Measurements from ENCODE around the gene NCKAP5.

The NCKAP5 gene

GRCh38 chr2:133461484-133461883, 106.8 kb downstream of the NCKAP5 start:
- Mint-ChIP-seq H3K9me3 (no peaks in the 10 kb centered on the region), H3K27me3 (no peaks in the 10 kb centered on the region), H3K4me1 (ENCODE audit: low read depth) (no peaks in the 10 kb centered on the region), H3K4me3 (no peak overlapping the region), H3K36me3 (ENCODE audit: low read depth) (no peaks in the 10 kb centered on the region), H3K27ac (no peak overlapping the region)
- intact Hi-C loops (cut with micrococcal nuclease): no loop called here

DNA sequence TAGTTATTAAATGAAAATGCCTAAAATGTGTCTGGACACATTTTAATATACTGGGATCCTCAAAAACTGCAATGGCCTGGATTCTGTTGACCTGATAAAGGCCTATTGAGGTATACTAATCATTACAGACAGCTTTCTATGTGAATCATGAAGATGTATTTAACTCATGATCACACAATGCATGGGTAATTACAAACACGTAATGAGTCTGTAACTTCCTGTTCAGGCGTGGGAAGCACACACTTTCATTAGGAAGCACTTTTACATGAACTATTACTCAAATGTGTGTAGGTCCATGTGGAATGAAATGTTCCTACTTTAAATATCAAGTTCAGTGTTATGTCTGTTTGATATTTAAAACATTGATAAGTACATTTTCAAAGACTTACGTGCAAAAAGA, 108.7 kb downstream of the NCKAP5 start:
- Mint-ChIP-seq H3K27me3 (no peaks in the 10 kb centered on the region), H3K9me3 (no peaks in the 10 kb centered on the region), H3K4me1 (ENCODE audit: low read depth) (no peaks in the 10 kb centered on the region), H3K36me3 (ENCODE audit: low read depth) (no peaks in the 10 kb centered on the region), H3K4me3 (no peak overlapping the region), H3K27ac (no peak overlapping the region)
- intact Hi-C loops (cut with micrococcal nuclease): no loop called here

DNA sequence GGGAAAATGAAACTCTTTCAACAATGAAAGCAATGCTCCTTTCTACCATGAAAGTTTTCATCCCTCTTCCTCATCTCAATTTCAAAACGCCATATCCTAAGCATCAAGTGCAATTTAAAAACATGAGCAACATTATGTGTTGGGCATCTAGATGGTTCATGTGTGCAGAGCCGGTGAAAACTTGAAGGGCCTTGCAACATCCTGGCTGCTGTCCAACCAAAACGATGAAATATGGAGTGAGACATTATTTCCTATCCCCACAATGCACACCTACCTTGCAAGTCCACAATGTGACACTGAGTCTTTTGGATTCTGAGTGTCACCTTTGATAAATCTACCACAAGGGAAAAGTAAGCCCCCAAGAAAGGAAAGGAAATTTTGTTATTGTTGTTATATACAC, 110.0 kb downstream of the NCKAP5 start:
- H3K27me3 Mint-ChIP-seq: no peaks in the 10 kb centered on the region
- H3K4me1 Mint-ChIP-seq (ENCODE audit: low read depth): no peaks in the 10 kb centered on the region
- no peaks in the 10 kb centered on the region for H3K9me3 Mint-ChIP-seq
- intact Hi-C loops (cut with micrococcal nuclease): no loop called here
- no peaks in the 10 kb centered on the region for H3K36me3 Mint-ChIP-seq (ENCODE audit: low read depth)
- no peak overlapping the region for H3K27ac Mint-ChIP-seq
- no peak overlapping the region for H3K4me3 Mint-ChIP-seq

- H3K4me1 Mint-ChIP-seq (ENCODE audit: low read depth): no peaks in the 10 kb centered on the region
- no peaks in the 10 kb centered on the region for H3K27me3 Mint-ChIP-seq
- intact Hi-C loops (cut with micrococcal nuclease): no loop called here
- H3K27ac Mint-ChIP-seq: no peak overlapping the region
- no peaks in the 10 kb centered on the region for H3K9me3 Mint-ChIP-seq
- no peak overlapping the region for H3K4me3 Mint-ChIP-seq
- H3K36me3 Mint-ChIP-seq (ENCODE audit: low read depth): no peaks in the 10 kb centered on the region
These were observed 110.4 kb downstream of the NCKAP5 start for GRCh38 chr2:133457861-133458260.

DNA sequence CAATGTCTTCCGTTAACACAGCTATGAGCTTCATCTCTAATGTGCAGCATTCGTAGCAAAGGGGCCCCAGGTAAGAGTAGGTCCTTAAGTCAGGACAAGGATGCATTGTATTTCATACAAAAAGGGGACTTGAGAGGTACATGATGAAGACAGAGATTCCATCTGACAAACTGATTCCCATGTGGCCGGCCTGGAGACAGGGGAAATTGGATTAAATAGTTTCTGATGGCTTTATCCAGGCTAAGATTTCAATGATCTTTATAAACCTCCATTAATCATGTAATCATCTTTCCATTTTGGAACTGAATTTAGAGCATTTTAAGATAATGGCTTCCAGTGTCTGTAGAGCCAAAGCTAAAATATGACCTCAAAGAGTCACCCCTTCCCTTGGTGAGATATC, 111.3 kb downstream of the NCKAP5 start:
- H3K4me3 Mint-ChIP-seq: no peak overlapping the region
- no peaks in the 10 kb centered on the region for H3K9me3 Mint-ChIP-seq
- H3K36me3 Mint-ChIP-seq (ENCODE audit: low read depth): no peaks in the 10 kb centered on the region
- H3K4me1 Mint-ChIP-seq (ENCODE audit: low read depth): no peaks in the 10 kb centered on the region
- no peak overlapping the region for H3K27ac Mint-ChIP-seq
- H3K27me3 Mint-ChIP-seq: no peaks in the 10 kb centered on the region
- intact Hi-C loops (cut with micrococcal nuclease): no loop called here

DNA sequence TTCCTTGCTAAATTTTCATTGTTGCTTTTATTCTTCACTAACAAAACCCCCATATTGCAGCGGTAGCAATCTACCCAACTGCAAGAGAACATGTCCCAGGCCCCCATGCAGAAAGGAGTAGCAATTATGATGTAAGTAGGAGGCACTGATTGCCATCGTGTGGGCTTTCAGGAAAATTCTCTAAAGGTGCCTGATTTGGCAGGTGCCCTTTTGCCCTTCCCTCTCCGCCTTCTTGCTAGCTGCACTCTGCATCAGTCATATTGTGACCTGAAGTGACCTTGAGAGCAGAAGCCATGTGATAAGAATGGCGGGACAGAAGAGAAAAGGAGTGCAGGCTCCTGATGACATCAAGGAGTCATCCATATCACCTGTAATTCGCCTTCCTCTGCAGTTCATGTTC, 112.1 kb downstream of the NCKAP5 start:
- Mint-ChIP-seq H3K36me3 (ENCODE audit: low read depth) (no peaks in the 10 kb centered on the region), H3K9me3 (no peaks in the 10 kb centered on the region), H3K27me3 (no peaks in the 10 kb centered on the region), H3K4me3 (no peak overlapping the region), H3K4me1 (ENCODE audit: low read depth) (no peaks in the 10 kb centered on the region), H3K27ac (no peak overlapping the region)
- intact Hi-C loops (cut with micrococcal nuclease): no loop called here

GRCh38 chr2:133453032-133453431, 115.2 kb downstream of the NCKAP5 start:
- Mint-ChIP-seq H3K27me3 (no peaks in the 10 kb centered on the region), H3K36me3 (ENCODE audit: low read depth) (no peaks in the 10 kb centered on the region), H3K9me3 (no peaks in the 10 kb centered on the region), H3K4me3 (no peak overlapping the region), H3K4me1 (ENCODE audit: low read depth) (no peaks in the 10 kb centered on the region), H3K27ac (no peak overlapping the region)
- intact Hi-C loops (cut with micrococcal nuclease): no loop called here

DNA sequence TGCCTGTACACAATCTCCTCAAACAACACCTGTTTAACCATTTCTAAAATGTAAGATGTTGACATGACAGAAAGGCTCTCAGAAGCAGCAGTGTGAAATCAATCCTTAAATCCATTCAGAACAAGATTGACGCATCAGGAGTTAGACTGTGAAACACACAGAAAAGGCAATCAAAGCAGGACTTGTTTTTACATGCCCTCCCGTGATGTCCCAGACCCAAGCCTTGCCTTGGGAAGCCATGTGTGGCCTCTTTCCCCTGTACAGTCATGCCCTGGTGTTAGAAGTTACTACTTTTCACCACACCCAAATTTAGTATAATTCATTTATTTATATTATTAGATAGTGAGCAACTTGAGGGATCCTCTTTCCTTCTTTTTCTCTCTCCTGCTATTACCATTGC, 115.7 kb downstream of the NCKAP5 start:
- intact Hi-C loops (cut with micrococcal nuclease): no loop called here
- Mint-ChIP-seq H3K4me1 (ENCODE audit: low read depth) (no peaks in the 10 kb centered on the region), H3K9me3 (no peaks in the 10 kb centered on the region), H3K36me3 (ENCODE audit: low read depth) (no peaks in the 10 kb centered on the region), H3K27ac (no peak overlapping the region), H3K27me3 (no peaks in the 10 kb centered on the region), H3K4me3 (no peak overlapping the region)

- Mint-ChIP-seq H3K27me3 (no peaks in the 10 kb centered on the region), H3K27ac (no peak overlapping the region), H3K36me3 (ENCODE audit: low read depth) (no peaks in the 10 kb centered on the region), H3K4me3 (no peak overlapping the region), H3K4me1 (ENCODE audit: low read depth) (no peaks in the 10 kb centered on the region), H3K9me3 (no peaks in the 10 kb centered on the region)
- intact Hi-C loops (cut with micrococcal nuclease): no loop called here
These were observed 116.1 kb downstream of the NCKAP5 start for GRCh38 chr2:133452146-133452545.

DNA sequence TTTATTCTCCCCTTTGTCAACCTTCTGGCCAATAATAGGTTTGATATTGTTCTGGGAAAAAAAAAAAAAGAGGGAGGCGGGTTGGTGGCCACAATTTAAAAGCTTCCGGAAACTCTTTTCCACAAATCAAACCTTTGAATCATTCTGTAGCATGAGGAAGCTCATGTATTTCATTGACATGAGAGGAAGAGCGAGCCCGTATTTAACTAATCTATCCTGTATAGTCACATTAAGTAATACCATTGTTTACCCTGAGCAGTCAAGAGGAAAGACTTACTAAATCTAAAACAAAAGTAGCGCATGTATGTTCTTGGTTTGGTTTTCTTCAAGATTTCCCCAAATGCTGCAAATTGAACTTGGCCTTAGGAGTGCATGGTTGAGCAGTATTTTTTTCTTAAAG, 120.1 kb downstream of the NCKAP5 start:
- Mint-ChIP-seq H3K9me3 (peaks cover 14% of the 10 kb centered on the region), H3K4me3 (no peak overlapping the region), H3K4me1 (ENCODE audit: low read depth) (no peaks in the 10 kb centered on the region), H3K27me3 (no peaks in the 10 kb centered on the region), H3K36me3 (ENCODE audit: low read depth) (no peaks in the 10 kb centered on the region), H3K27ac (no peak overlapping the region)
- intact Hi-C loops (cut with micrococcal nuclease): no loop called here

DNA sequence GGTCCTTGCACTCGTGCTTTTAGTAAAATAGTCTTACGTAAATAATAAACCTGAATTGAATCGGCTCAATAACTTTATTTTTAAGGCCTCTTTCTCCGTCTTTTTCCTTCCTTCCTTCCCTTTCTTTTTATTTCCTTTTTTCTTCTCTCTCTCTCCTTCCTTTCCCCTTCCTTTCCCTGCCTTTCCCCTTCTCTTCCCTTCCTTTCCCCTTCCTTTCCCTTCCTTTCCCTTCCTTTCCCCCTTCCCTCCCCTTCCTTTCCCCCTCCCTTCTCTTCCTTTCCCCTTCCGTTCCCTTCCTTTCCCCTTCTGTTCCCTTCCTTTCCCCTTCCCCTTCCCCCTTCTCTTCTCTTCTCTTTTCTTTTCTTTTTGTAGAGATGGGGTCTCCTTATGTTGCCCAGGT, 121.0 kb downstream of the NCKAP5 start:
- intact Hi-C loops (cut with micrococcal nuclease): no loop called here
- Mint-ChIP-seq H3K27me3 (no peaks in the 10 kb centered on the region), H3K36me3 (ENCODE audit: low read depth) (no peaks in the 10 kb centered on the region), H3K27ac (no peak overlapping the region), H3K4me1 (ENCODE audit: low read depth) (no peaks in the 10 kb centered on the region), H3K9me3 (peaks cover 14% of the 10 kb centered on the region), H3K4me3 (no peak overlapping the region)

DNA sequence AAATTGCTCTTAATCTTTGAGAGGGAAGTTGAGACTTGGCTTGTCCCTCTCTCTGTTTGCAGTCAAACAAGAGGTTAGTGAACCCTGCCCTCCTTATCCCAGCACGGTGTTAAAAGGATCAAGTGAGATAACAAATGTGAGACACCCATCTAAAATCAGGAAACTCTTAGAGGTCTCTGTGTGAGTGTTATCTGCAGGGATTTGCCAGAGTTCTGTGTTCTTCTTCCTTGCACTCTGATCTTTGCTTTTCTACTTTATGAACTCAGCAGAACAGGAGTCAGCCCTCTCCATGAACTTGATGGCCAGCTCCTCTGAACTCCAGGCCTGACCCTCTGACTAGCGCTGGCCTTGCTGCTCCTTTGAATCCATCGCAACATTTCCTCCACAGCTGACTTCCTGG, 123.8 kb downstream of the NCKAP5 start:
- H3K4me1 Mint-ChIP-seq (ENCODE audit: low read depth): no peaks in the 10 kb centered on the region

DNA sequence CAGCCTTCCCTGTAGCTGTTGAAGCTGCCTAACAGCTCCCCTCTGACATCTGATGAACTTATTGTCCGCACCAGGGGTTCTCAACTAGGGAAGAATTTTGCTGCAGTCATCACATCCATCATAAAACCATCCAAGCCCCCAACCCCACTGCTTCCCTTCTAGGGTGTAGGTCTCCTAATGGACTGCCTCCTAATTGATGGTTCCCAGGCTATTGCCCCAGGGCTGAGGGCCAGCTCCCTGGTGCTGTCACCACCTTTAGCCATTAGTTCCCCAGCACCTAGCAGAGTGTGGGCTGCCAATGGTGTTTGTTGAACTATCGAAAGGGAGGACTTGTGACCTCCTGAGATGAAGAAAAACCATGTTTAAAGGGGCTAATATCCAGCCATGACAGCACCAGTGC, 125.9 kb downstream of the NCKAP5 start:
- no peak overlapping the region for H3K27ac Mint-ChIP-seq
- intact Hi-C loops (cut with micrococcal nuclease): no loop called here
- H3K9me3 Mint-ChIP-seq: peaks cover 14% of the 10 kb centered on the region
- H3K4me3 Mint-ChIP-seq: no peak overlapping the region
- H3K27me3 Mint-ChIP-seq: no peaks in the 10 kb centered on the region
- H3K36me3 Mint-ChIP-seq (ENCODE audit: low read depth): no peaks in the 10 kb centered on the region
- H3K4me1 Mint-ChIP-seq (ENCODE audit: low read depth): no peaks in the 10 kb centered on the region

More for the DNA sequence above, 123.8 kb downstream of the NCKAP5 start:
- Mint-ChIP-seq H3K36me3 (ENCODE audit: low read depth) (no peaks in the 10 kb centered on the region), H3K27ac (no peak overlapping the region), H3K9me3 (peaks cover 14% of the 10 kb centered on the region), H3K4me3 (no peak overlapping the region), H3K27me3 (no peaks in the 10 kb centered on the region)
- intact Hi-C loops (cut with micrococcal nuclease): no loop called here

DNA sequence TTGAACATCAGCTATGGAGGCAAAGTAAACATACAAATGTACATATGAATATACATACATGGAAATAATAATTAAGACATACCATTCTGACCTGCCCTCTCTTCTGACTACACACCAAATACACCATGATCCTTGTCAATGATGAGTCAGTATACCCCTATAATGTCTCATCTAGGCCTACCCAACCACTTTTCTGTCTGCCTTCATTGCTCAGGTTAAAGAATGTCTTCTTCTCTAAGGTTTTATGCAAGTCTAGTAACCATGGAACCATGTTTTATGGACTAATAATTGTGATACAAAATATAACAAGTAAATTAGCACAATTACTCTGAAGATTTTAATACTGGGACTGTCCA, 128.7 kb downstream of the NCKAP5 start:
- no peak overlapping the region for H3K27ac Mint-ChIP-seq
- no peaks in the 10 kb centered on the region for H3K4me1 Mint-ChIP-seq (ENCODE audit: low read depth)
- no peaks in the 10 kb centered on the region for H3K36me3 Mint-ChIP-seq (ENCODE audit: low read depth)
- intact Hi-C loops (cut with micrococcal nuclease): no loop called here
- no peak overlapping the region for H3K4me3 Mint-ChIP-seq
- no peaks in the 10 kb centered on the region for H3K9me3 Mint-ChIP-seq
- no peaks in the 10 kb centered on the region for H3K27me3 Mint-ChIP-seq

DNA sequence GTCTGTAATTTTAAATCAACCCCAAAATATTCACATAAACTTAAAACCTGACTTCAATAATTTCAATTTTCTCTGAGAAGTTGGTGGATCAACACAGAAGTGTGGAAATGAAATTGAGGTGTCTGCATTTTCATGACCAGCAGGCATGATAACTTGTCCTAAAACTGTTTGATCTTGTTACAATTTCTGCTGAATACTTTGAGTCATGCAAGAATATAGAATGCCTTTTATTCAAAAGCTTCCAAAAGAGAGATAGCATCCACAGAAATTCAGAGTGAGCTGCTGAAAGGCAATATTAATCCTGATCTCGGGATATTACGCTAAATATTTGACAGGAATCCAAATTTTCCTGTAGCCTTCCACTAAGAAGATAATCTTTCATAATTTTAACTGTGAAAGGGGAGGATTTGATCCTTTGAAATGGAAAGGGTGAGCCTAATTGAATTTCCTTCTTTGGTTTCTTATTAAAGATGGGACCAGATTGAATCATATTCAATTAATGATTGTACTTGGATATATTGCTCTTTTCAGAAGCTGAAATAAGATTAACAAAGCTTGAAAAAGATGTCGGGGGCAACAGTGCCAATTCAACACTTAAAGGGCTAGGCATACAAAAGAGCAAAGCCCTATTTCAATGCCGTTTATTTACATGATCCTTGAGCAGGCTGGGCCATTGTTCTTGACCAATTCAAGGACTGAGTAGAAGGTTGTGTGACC, 129.3 kb downstream of the NCKAP5 start:
- Mint-ChIP-seq H3K27ac (no peak overlapping the region), H3K36me3 (ENCODE audit: low read depth) (no peaks in the 10 kb centered on the region), H3K9me3 (no peaks in the 10 kb centered on the region), H3K27me3 (no peaks in the 10 kb centered on the region), H3K4me1 (ENCODE audit: low read depth) (no peaks in the 10 kb centered on the region), H3K4me3 (no peak overlapping the region)
- intact Hi-C loops (cut with micrococcal nuclease): no loop called here

Data from dendritic cell treated with granulocyte-macrophage colony-stimulating factor and Interleukin-4, amounts not matched to agents 40 ng/mL and 50 ng/mL, for 4 days (primary cell).